ENCODE data around the gene FNBP1. TPM values are rescaled to one million over a fixed set of nuclear protein-coding genes. Genes with fewer than 3 reads are reported as not detected.
A peak's percentile ranks its signal among the peaks of the same experiment; 100 is the strongest.

Gene FNBP1
- total RNA-seq, 1 donor from 2014 or later, result 25.6 TPM

DNA sequence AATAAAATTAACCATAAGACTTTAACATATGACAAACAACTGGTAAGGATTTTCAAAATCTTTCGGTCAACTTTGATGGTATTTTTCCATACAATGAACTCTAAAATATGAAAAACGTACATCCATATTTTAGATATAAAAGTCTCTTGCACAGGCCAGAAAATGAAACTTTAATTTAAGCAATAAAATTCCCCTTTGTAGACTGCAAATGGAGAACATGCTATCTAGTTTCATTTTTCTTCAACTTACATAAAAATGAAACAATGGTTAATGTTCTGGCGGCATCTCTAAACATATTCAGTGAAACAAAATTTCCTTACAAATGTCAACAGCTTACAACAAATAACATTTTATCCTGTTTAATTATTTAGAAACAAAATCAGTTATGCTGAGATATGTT, 123.7 kb downstream of the FNBP1 start:
- DNase-seq (ENCODE audit: low read depth), result no peak
- no peak overlapping the region for H3K4me3 ChIP-seq (ENCODE audit: low read depth, low read length)
- TF ChIP-seq CTCF (conservative IDR thresholded peaks at IDR 0.05; ENCODE audit: low read depth, low read length), result no peak

DNA sequence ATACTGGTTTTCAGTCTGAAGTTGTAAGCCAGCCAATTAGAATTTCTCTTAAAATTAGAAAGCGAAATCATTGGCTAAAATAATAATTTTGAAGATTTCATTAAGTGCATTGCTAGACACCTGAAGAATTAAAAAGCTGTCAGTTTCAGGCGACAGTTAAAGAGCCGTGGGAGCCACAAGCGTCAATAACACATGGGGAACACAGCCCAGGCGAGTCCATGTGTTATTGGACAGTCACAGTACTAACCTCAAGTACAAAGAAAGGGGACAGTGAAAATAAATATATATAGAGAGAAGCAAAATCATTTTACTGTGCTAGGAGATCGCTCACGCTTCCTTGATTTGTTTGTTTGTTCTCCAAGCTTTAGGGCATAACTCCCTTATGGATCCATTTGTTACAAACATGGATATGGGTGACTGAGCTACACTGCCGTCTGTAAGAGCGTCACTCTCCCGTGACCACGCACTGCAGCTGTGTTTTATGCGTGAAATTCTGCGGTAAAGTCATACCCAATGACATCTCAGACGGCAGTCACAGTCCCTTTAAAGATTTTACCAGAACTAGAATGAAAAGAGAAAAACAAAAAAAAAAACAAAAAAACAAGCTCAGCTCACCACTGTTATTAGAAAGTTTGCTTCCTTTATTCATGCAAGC, 124.6 kb downstream of the FNBP1 start:
- TF ChIP-seq CTCF (conservative IDR thresholded peaks at IDR 0.05; ENCODE audit: low read depth, low read length), result no peak
- no peak overlapping the region for H3K4me3 ChIP-seq (ENCODE audit: low read depth, low read length)
- no peak for DNase-seq (ENCODE audit: low read depth)

DNA sequence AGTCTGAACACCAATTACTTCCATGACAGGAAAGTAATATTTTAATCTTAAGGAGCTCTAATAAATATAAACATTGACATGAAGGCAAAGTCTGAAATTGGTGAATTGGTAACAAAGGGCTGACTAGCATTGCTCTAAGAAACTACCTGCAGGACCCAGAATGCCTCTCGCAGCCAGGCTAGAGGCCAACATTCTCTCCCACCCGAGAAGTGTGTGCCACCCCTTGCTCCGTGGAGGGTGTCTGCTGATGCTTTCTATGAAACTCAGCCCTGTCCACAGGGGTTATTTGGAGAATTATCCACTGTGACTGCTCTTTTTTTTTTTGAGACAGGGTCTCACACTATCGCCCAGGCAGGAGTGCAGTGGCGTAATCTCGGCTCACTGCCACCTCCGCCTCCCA, 126.3 kb downstream of the FNBP1 start:
- H3K4me3 ChIP-seq (ENCODE audit: low read depth, low read length), result no peak overlapping the region
- no peak for TF ChIP-seq CTCF (conservative IDR thresholded peaks at IDR 0.05; ENCODE audit: low read depth, low read length)
- no peak for DNase-seq (ENCODE audit: low read depth)

GRCh38 chr9:129914051-129914450, 128.9 kb downstream of the FNBP1 start:
- DNase-seq (ENCODE audit: low read depth), result no peak
- TF ChIP-seq CTCF (conservative IDR thresholded peaks at IDR 0.05; ENCODE audit: low read depth, low read length), result no peak
- no peak overlapping the region for H3K4me3 ChIP-seq (ENCODE audit: low read depth, low read length)

DNA sequence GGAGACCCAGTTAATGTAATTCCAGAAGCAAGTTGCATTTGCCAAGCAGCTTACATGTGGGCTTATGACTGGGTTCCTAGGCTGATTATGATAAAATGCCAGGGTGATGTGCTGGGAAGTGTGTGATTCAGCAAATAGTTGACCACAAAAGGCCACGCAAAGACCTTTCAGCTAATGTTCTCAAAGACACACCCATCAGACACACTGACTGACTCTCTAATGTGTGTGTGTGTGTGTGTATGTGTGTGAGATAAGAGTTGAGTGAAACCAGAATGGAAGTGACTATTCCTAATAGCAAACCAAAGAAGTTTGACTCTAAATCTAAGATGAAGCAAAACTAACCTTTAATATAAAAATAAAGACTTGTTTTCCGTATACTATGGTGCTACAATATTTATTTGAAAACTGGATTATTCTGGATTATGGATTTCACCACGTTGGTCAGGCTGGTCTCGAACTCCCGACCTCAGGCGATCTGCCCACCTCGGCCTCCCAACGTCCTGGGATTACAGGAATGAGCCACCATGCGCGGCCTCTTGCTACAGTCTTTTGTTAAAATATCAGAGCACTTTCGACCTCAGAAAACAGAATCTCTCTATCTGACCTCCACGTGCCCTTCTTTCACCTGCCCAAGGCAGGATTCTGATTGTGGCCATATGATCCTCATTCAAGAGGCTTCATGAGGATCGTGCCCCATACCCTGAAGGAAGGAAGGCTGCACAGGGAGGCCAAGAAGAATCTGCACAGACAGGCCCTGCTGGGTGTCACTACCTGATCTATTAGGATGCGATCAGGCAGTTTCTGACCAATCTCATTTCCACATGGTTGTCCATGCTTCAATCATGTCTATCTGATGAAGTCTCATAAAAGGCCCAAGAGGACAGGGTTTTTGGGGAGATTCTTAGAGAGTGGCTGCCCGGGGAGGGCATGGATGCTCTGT, 132.1 kb downstream of the FNBP1 start:
- no peak for TF ChIP-seq CTCF (conservative IDR thresholded peaks at IDR 0.05; ENCODE audit: low read depth, low read length)
- no peak overlapping the region for H3K4me3 ChIP-seq (ENCODE audit: low read depth, low read length)
- peak; percentile 98 for DNase-seq (ENCODE audit: low read depth)

GRCh38 chr9:129909851-129910250, 133.1 kb downstream of the FNBP1 start:
- no peak for DNase-seq (ENCODE audit: low read depth)
- H3K4me3 ChIP-seq (ENCODE audit: low read depth, low read length), result no peak overlapping the region
- no peak for TF ChIP-seq CTCF (conservative IDR thresholded peaks at IDR 0.05; ENCODE audit: low read depth, low read length)

Measured in epithelial cell of proximal tubule (primary cell).